H1 (cell line): ENCODE measurements around the gene BTBD16. TPM values are rescaled to one million over a fixed set of nuclear protein-coding genes. Genes with fewer than 3 reads are reported as not detected.

Experiments
- CTCF ChIA-PET: fragments of 300-600 bp; sonication (Branson Sonifier 250); formaldehyde crosslinking; loops from one replicate; lab custom pipeline; 2021; ENCODE audit not compliant: partially characterized antibody; lab: Charles Lee
- POLR2A ChIA-PET: fragments of 300-600 bp; sonication (Branson Sonifier 250); formaldehyde crosslinking; loops from one replicate; lab custom pipeline; 2021; ENCODE audit warnings: inconsistent platforms; ENCODE audit not compliant: partially characterized antibody; lab: Charles Lee
- DNase-seq, 2 experiments: peaks; one replicate each; pipeline versions ENCODE4 v3.0.0 to v3.0.0-alpha.2; 2010 to 2022; ENCODE audit warnings: low spot score in 2 of 2, low read depth in 1 of 2, mixed read lengths in 1 of 2
- FAIRE-seq: peaks from 2 replicates; lab custom pipeline; 2011; peaks lifted over from hg19 to GRCh38; lab: Jason Lieb, UNC
- H2AFZ ChIP-seq: 2 replicates; pipeline ENCODE4 v1.8.1; 2012; ENCODE audit warnings: low read length, inconsistent platforms
- H2AK5ac ChIP-seq: 2 replicates; pipeline ENCODE4 v1.6.1; 2013; ENCODE audit warnings: low read depth, low read length
- H2BK120ac ChIP-seq: replicated peaks from 2 replicates; pipeline ENCODE3; 2013; ENCODE audit warnings: low read depth, low read length, inconsistent platforms
- H2BK12ac ChIP-seq: 2 replicates; pipeline ENCODE4 v1.6.1; 2013; ENCODE audit warnings: low read depth, low read length
- H2BK15ac ChIP-seq: 2 replicates; pipeline ENCODE4 v1.6.1; 2013; ENCODE audit warnings: low read length
- H2BK20ac ChIP-seq: 2 replicates; pipeline ENCODE4 v1.6.1; 2013; ENCODE audit warnings: low read length
- H2BK5ac ChIP-seq: 2 replicates; pipeline ENCODE4 v1.6.1; 2013; ENCODE audit warnings: low read depth, low read length
- H3K14ac ChIP-seq: 2 replicates; pipeline ENCODE4 v1.6.1; 2013; ENCODE audit warnings: inconsistent platforms; ENCODE audit not compliant: insufficient read length
- H3K18ac ChIP-seq: 2 replicates; pipeline ENCODE4 v1.6.1; 2013; ENCODE audit warnings: low read length; ENCODE audit errors: extremely low read depth
- H3K23ac ChIP-seq: 2 replicates; pipeline ENCODE4 v1.6.1; 2013; ENCODE audit warnings: inconsistent platforms; ENCODE audit not compliant: insufficient read length
- H3K23me2 ChIP-seq: 2 replicates; pipeline ENCODE4 v1.6.1; 2013; ENCODE audit warnings: low read depth, low read length
- H3K27ac ChIP-seq: 2 replicates; pipeline ENCODE4 v1.6.1; 2011; ENCODE audit warnings: low read depth, low read length, inconsistent platforms
- H3K27me3 ChIP-seq, 4 experiments: replicated peaks in 1 of 4; 1 replicate in 1 of 4; 2 replicates in 3 of 4; pipeline versions ENCODE4 v1.6.1 to v1.8.1; 2011 to 2013; ENCODE audit warnings: low read length in 3 of 4, mild to moderate bottlenecking in 3 of 4, inconsistent platforms in 2 of 4, mixed read lengths in 2 of 4, moderate library complexity in 1 of 4; ENCODE audit not compliant: control insufficient read depth in 3 of 4, insufficient read depth in 3 of 4; ENCODE audit errors: extremely low read depth in 1 of 4
- H3K36me3 ChIP-seq, 4 experiments: 2 replicates each; pipeline versions ENCODE4 v1.6.1 to v1.8.1; 2011 to 2013; ENCODE audit warnings: mild to moderate bottlenecking in 4 of 4, low read length in 3 of 4, moderate library complexity in 2 of 4, control low read depth in 1 of 4, inconsistent platforms in 1 of 4; ENCODE audit not compliant: insufficient read depth in 4 of 4, control insufficient read depth in 2 of 4
- H3K4ac ChIP-seq: replicated peaks from 2 replicates; pipeline ENCODE3; 2013; ENCODE audit warnings: low read length, low read depth, mixed read lengths, inconsistent platforms; ENCODE audit not compliant: insufficient read length
- H3K4me1 ChIP-seq, 4 experiments: replicated peaks in 1 of 4; 1 replicate in 1 of 4; 2 replicates in 3 of 4; pipeline versions ENCODE4 v1.6.1 to v1.8.1; 2011 to 2013; ENCODE audit warnings: low read length in 3 of 4, inconsistent platforms in 2 of 4, mixed read lengths in 1 of 4; ENCODE audit not compliant: insufficient read depth in 4 of 4, control insufficient read depth in 3 of 4
- H3K4me2 ChIP-seq, 2 experiments: 2 replicates each; pipeline versions ENCODE4 v1.6.1 to v1.8.1; 2011 to 2013; ENCODE audit warnings: low read depth in 2 of 2, low read length in 2 of 2, control low read depth in 1 of 2, inconsistent platforms in 1 of 2, mild to moderate bottlenecking in 1 of 2; ENCODE audit not compliant: insufficient read depth in 1 of 2
- H3K4me3 ChIP-seq, 4 experiments: fragments of 200-600, 300-600 bp in 1 of 4; sonication (generic), shearing (Covaris generic), sonication (Bioruptor Twin) in 1 of 4; 2 replicates each; pipeline versions ENCODE4 v1.5.1 to v1.8.1; 2011 to 2016; ENCODE audit warnings: low read length in 4 of 4, low read depth in 3 of 4, control low read depth in 2 of 4, inconsistent platforms in 2 of 4, mild to moderate bottlenecking in 2 of 4, mixed read lengths in 1 of 4, moderate library complexity in 1 of 4; ENCODE audit not compliant: insufficient read depth in 2 of 4; ENCODE audit errors: extremely low read depth in 1 of 4
- H3K56ac ChIP-seq: replicated peaks from 2 replicates; pipeline ENCODE3; 2013; ENCODE audit warnings: low read depth, mild to moderate bottlenecking, mixed read lengths, low read length, inconsistent platforms; ENCODE audit not compliant: insufficient read length
- H3K79me1 ChIP-seq: 2 replicates; pipeline ENCODE4 v1.6.1; 2013; ENCODE audit warnings: low read depth, low read length, control low read depth
- H3K79me2 ChIP-seq, 2 experiments: 2 replicates each; pipeline versions ENCODE4 v1.6.1 to v1.8.1; 2012 to 2013; ENCODE audit warnings: low read length in 2 of 2, mild to moderate bottlenecking in 2 of 2, inconsistent platforms in 1 of 2; ENCODE audit not compliant: insufficient read depth in 2 of 2, control insufficient read depth in 1 of 2
- H3K9ac ChIP-seq, 4 experiments: replicated peaks in 1 of 4; 1 replicate in 1 of 4; 2 replicates in 3 of 4; pipeline versions ENCODE4 v1.6.1 to v1.8.1; 2011 to 2013; ENCODE audit warnings: low read depth in 3 of 4, low read length in 3 of 4, control low read depth in 2 of 4, mild to moderate bottlenecking in 2 of 4, moderate library complexity in 2 of 4, inconsistent platforms in 1 of 4; ENCODE audit errors: extremely low read depth in 1 of 4
- H3K9me3 ChIP-seq, 2 experiments: 2 replicates each; pipeline versions ENCODE4 v1.6.1 to v1.8.1; 2012 to 2013; ENCODE audit warnings: mild to moderate bottlenecking in 2 of 2, moderate library complexity in 2 of 2, control low read depth in 1 of 2, inconsistent platforms in 1 of 2, low read depth in 1 of 2, low read length in 1 of 2, mixed read lengths in 1 of 2; ENCODE audit not compliant: insufficient read depth in 2 of 2
- H4K20me1 ChIP-seq, 2 experiments: replicated peaks in 1 of 2; 2 replicates each; pipeline versions ENCODE3 to v1.8.1; 2011 to 2013; ENCODE audit warnings: inconsistent platforms in 2 of 2, low read length in 2 of 2, mild to moderate bottlenecking in 1 of 2; ENCODE audit not compliant: insufficient read depth in 2 of 2, control insufficient read depth in 1 of 2
- H4K5ac ChIP-seq: 2 replicates; pipeline ENCODE4 v1.6.1; 2013; ENCODE audit warnings: low read length, low read depth, mixed read lengths, inconsistent platforms; ENCODE audit not compliant: insufficient read length
- H4K8ac ChIP-seq: 2 replicates; pipeline ENCODE4 v1.8.0; 2013; ENCODE audit warnings: mild to moderate bottlenecking, moderate library complexity, low read length, inconsistent platforms; ENCODE audit not compliant: insufficient read depth; ENCODE audit errors: extremely low read depth
- H4K91ac ChIP-seq: replicated peaks from 2 replicates; pipeline ENCODE3; 2013; ENCODE audit warnings: low read length, mixed read lengths, inconsistent platforms; ENCODE audit not compliant: insufficient read length
- GABPA ChIP-seq: IDR thresholded peaks from 2 replicates; pipeline ENCODE4 v1.6.1; 2011; ENCODE audit warnings: mild to moderate bottlenecking, low read length, moderate library complexity, borderline replicate concordance; ENCODE audit not compliant: insufficient read depth
- TBP ChIP-seq: IDR thresholded peaks from 2 replicates; pipeline ENCODE4 v1.6.1; 2011; ENCODE audit warnings: low read depth, low read length, improper control_type of control experiment
- WGBS, 2 experiments: shearing (Covaris generic) in 1 of 2; methylation state at CpG; one replicate each; pipeline versions ENCODE4 v1.1.6 to v1.1.7; 2013 to 2015; ENCODE audit warnings: low lambda C conversion rate in 2 of 2, mixed read lengths in 2 of 2, inconsistent platforms in 1 of 2, low coverage in 1 of 2, missing lambda C conversion rate in 1 of 2; ENCODE audit not compliant: insufficient replicate concordance in 2 of 2, insufficient coverage in 1 of 2, insufficient read length in 1 of 2; ENCODE audit errors: extremely low coverage in 1 of 2, missing lambda C conversion rate in 1 of 2; 5-methylcytosine and 5-hydroxymethylcytosine counted together
- polyA plus RNA-seq, 7 experiments: library from polyadenylated mRNA; depleted of rRNA in 3 of 7; stranded (reverse) in 5 of 7; unstranded in 2 of 7; fragments of >200 nt in 5 of 7; fragments of 200-250 nt in 2 of 7; gene quantifications; 1 replicate in 5 of 7; 2 replicates in 1 of 7; 4 replicates in 1 of 7; pipeline versions ENCODE4 v1.2.1 to v1.2.3, GENCODE V29; 2011 to 2013; ENCODE audit warnings: missing spikeins in 2 of 7, mixed read lengths in 2 of 7
- total RNA-seq: library from RNA; stranded (reverse); fragmentation: NEBNext Ultra II Directional; extraction: Animal tissue kit (Norgen Biotek cat#: 25700); gene quantifications from 2 replicates; pipeline ENCODE4 v1.2.1, GENCODE V29; 2021

The BTBD16 gene
- total and polyA plus RNA-seq, 2 of the 8 experiments (the other 6 are each of a cell fraction or from before 2014, with no cell fraction given): 0.05 TPM; not detected in 1

GRCh38 chr10:122333037-122333436 is 61.9 kb downstream of the BTBD16 start:
- Histone ChIP-seq H3K4me2 (no peak overlapping the region), H3K36me3 (no peaks in the 10 kb centered on the region), H4K91ac (no peak overlapping the region), H2BK5ac (no peak overlapping the region), H3K4me3 (no peak overlapping the region), H2BK120ac (no peak overlapping the region), H3K27ac (no peak overlapping the region), H3K14ac (no peak overlapping the region), H3K4ac (no peak overlapping the region), H3K9ac (no peak overlapping the region), H2AFZ (no peak overlapping the region), H3K23ac (no peak overlapping the region), H2BK15ac (no peak overlapping the region), H4K20me1 (no peaks in the 10 kb centered on the region), H3K56ac (no peak overlapping the region), H3K79me1 (no peaks in the 10 kb centered on the region), H2AK5ac (no peak overlapping the region), H3K9me3 (no peaks in the 10 kb centered on the region), H3K27me3 (no peaks in the 10 kb centered on the region), H2BK20ac (no peak overlapping the region), H3K18ac (no peak overlapping the region), H3K23me2 (no peaks in the 10 kb centered on the region), H2BK12ac (no peak overlapping the region), H3K4me1 (peaks cover 0 to 5% (median 3%) of the 10 kb centered on the region in 4 experiments; a peak in 5 of 7 replicates), H4K8ac (no peak overlapping the region), H3K79me2 (no peaks in the 10 kb centered on the region), H4K5ac (no peak overlapping the region)
- no peak for TF ChIP-seq GABPA
- no peak for TF ChIP-seq TBP
- ChIA-PET POLR2A (no interaction called here), CTCF (interaction anchor here (1.0 to 1.7 kb wide), 3 partner anchors 10 to 36 kb away, joined by 3 to 4 read pairs (median 3); no protein-coding TSS in a partner anchor)
- FAIRE-seq: no peak
- WGBS, 2 experiments: 94% methylated on average over 4 of the region's 4 CpGs; no CpG with 5 or more reads in 1 of the 2 experiments
- no peak for DNase-seq
